OCI-M1 (cell line): ENCODE results near the gene PNPLA6.
"Not testable (repeated sequence)": the region's sequence is repeated elsewhere in the genome, so short reads cannot be mapped to it uniquely, and the experiment has no call there.

Experiments
- DNase-seq: peaks from one replicate; lab custom pipeline; 2025; lab: John Stamatoyannopoulos, UW

Gene PNPLA6

DNA sequence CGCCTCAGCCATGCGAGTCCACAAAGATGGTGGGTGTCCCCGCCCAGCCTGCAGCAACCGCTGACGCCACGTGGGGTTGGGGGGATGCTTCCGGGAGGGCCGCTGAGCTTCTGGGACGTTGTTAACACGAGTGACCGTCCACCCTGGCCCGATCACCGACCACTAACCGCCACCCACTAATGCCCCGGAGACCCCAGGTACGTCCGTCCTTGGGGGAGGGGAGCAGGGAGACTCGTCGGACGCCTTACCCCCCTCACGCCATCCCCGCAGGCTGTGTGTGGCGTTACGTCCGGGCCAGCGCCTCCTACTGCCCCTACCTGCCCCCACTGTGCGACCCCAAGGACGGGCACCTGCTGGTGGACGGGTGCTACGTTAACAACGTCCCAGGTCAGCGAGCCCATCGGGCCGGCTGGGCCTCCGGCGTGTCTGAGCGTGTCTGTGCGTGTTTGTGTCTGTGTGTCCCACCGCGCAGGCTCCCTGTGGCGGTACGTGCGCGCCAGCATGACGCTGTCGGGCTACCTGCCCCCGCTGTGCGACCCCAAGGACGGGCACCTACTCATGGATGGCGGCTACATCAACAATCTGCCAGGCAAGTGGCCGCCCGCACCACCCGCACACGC, 21.3 kb downstream of the PNPLA6 start:
- DNase-seq: no peak

DNA sequence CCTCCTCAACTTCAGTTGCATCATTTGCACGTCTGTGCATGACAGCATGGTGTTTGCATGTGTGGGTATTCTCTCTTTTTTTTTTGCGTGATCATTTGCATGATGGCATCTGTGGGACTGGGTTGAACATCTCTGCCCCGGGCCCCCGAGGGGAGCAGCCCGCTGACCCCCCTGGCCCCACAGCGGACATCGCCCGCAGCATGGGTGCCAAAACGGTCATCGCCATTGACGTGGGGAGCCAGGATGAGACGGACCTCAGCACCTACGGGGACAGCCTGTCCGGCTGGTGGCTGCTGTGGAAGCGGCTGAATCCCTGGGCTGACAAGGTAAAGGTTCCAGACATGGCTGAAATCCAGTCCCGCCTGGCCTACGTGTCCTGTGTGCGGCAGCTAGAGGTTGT, 23.1 kb downstream of the PNPLA6 start:
- no peak for DNase-seq

DNA sequence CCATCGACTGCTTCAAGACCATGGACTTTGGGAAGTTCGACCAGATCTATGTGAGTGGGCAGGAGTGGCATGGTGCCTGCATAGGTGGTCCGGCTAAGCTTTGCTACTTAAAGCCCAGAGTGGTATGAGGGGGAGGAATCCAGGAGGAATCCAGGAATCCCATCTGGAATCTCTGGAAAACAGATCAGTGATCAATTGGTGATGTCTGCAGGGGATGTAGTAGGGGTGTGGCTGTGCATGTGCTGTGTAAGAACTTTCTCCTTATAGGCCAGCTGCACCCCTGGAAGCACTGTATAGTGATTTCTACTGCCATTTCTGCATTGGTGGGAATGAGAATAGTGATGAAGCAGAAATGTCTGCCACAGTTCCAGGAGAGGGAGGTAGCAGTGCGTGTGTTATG, 23.6 kb downstream of the PNPLA6 start:
- DNase-seq: no peak

DNA sequence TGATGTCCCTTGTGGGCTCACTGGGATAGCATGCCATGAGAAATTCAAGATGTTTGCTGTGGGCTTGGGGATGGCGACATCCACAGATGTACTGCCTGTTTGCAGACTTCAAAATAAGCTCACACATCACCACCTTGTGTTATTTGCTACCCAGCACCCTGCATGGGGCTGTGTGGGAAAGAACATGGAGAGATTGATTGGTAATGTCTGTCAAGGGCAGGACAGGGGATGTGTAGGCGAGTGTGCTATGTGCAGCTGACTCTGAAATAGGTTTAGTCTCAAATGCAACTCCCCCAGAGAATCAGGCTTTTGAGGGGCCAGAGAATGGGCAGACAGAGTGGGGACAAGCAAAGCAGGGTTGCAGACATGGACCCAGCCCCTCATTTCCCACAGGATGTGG, 24.7 kb downstream of the PNPLA6 start:
- no peak for DNase-seq

DNA sequence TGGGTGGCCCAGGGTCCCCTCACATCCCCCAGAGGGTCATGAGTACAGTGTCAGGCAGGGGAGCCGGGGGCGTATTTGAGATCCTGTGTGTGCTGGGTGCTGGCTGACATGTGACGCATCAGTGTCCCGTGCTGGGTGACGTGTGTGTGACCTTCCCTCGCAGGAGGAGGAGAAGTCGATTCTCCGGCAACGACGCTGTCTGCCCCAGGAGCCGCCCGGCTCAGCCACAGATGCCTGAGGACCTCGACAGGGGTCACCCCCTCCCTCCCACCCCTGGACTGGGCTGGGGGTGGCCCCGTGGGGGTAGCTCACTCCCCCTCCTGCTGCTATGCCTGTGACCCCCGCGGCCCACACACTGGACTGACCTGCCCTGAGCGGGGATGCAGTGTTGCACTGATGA, 25.8 kb downstream of the PNPLA6 start:
- DNase-seq: no peak

DNA sequence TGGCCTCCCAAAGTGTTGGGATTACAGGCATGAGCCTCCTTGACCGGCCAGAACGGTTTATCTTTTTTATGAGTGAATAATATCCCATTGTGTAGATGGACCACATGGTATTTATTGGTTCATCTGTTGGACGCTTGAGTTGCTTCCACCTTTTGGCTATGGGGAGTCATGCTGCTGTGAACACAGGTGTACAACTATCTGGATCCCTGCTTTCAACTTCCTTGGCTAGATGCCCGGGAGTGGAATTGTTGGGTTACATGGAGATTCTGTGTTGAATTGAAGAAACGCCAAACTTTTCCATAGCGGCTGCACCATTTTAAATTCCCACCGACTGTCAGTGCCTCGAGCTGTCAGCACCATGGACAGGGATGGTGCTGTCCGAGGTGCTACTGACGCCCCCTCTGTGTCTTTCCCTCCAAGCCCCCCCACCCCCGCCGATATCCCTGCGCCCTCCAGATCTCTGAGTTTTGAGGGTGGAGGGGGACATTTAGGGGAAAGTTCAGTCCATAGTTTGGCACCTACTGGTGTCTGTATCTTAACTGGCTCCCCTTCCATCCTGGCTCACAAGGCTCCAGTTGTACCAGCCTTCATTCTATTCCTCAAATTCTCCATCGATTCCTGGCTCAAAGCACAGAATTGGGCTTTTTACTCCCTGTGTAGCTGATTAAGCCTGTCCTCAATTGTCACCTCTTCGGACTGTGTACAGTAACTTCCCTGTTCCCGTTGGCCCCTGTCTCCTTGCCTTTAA, 27.3 kb downstream of the PNPLA6 start:
- DNase-seq: peak; percentile 5

DNA sequence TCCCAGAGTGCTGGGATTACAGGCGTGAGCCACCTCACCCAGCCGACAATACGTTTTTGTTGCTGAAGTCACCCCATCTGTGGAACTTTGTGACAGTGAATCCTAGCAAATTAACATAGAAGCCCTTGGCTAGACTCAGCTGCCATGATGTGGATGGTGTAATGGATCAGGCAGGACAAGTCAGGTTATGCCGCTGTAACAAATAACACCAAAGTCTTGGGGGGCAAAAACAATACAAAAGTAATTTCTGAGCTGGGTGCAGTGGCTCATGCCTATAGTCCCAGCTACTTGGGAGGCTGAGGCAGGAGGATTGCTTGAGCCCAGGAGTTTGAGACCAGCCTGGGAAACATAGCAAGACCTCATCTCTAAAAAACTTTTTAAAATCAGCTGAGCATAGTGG, 29.3 kb downstream of the PNPLA6 start:
- no peak for DNase-seq

DNA sequence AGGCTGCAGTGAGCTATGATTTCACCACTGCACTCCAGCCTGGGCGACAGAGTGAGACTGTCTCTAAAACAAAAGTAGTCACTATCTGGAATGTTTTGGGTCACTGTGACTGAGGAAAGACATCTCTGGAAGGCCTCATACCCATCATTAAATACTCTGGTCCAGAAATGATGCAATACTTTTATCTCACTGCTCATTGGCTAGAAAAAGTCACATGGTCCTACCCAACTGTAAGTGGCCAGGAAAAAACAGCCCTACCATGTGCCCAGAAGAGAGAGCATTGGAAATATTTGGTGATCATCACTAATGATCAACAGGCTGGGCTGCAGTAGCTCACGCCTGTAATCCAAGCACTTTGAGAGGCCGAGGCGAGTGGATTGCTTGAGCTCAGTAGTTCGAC, 29.8 kb downstream of the PNPLA6 start:
- DNase-seq: no peak

DNA sequence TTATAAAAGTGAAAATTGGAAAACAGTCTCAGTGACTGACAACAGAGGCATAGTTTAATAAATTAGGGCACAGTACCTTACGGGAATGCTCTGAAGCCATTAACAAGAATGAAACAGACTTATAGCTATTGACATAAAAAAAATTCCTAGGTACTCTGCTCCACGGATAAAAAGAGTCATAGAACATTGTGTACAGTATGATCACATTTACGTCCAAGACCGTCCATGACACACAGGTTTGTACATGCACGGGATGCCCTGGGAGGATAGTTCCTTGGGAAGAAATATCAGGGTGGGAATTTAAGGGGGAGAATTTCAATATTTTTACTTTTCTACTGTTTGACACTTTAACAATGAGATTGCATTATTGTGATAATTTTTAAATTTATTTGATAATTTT, 35.2 kb downstream of the PNPLA6 start:
- DNase-seq: no peak

DNA sequence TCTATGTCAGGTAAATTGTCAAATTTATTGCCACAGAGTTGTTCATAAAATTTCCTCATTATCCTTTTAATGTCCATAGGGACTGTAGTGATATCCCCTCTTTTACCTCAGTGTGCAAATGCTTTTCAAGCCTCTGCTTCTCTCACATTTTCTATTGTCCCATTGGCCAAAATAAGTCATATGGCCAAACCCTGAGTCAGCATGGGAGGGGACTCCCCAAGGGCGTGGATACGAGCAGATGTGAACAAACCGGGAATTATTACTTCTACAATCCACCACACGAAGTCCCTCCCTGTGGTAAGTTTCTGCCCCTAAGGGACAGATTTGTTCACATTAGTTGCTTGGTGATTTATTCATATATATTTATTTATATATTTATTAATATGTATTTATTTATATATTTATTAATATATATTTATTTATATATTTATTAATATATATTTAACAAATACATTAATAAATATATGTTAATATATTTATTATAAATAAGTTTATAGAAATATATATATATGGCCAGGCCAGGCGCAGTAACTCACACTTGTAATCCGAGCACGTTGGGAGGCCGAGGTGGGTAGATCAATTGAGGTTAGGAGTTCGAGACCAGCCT, 40.0 kb downstream of the PNPLA6 start:
- peak; percentile 21 for DNase-seq

DNA sequence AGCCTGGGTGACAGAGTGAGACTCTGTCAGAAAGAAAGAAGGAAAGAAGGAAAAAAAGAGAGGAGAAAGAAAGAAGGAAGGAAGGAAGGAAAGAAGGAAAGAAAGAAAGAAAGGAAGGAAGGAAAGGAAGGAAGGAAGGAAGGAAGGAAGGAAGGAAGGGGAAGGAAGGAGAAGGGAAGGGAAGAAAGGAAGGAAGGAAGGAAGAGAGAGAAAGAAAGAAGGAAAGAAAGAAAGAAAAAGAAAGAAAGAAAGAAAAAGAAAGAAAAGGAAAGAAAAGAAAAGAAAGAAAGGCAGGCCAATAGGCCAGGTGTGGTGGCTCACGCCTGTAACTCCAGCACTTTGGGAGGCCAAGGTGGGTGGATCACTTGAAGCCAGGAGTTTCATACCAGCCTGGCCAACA, 41.9 kb downstream of the PNPLA6 start:
- not testable (repeated sequence) for DNase-seq

DNA sequence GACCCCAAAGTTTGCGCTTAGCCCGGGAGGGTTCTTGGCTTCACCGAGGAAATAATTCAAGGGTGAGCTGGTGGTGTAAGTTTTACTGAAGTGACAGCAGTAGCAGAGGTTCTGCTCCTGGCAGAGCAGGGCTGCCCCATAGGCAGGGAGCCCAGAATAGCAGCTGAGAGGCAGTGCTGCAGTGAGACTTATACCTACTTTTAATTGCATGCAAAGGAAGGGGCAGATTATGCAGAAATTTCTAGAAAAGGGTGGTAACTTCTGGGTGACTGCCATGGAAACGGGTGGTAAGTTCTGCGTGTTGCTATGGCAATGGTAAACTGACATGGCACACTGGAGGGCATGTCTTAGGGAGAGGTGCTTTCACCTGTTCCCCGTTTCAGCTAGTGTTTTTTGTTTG, 42.6 kb downstream of the PNPLA6 start:
- no peak for DNase-seq

DNA sequence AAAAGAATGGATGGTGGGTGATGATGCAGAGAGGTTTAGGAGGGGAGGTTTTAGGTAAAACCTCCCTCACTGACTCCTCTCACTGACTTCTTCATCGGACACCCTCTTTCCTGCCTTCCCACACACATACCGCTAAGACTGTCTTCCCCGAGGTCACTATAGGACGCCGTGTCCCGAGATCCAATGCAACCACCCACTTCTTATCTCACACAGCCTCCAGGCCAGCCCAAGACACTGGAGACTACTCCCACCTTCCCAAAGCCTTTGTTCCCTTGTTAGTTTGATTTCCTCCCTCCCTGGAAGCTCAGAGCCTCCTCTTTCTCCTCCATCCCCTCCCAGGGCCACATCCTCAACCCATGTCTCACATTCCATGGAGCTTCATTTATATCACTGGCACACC, 43.7 kb downstream of the PNPLA6 start:
- no peak for DNase-seq

DNA sequence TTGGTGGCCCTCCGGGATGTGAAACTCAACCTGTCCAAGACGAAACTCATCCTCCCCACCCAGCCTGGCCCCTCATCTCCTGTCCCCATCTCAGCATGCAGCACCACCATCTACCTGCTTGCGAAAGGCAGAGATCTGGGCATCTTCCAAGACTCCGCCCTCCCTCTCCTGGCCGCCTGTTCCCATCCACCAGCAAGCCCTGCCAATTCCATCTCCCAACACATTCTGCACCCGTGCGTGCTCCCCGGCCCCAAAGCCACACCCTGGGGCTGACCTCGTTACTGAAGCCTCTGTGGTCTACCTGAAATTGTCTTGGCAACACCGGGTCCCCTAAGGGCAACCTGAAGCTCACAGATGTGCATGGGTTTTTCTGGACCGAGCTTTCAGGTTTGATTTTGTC, 46.9 kb downstream of the PNPLA6 start:
- no peak for DNase-seq

DNA sequence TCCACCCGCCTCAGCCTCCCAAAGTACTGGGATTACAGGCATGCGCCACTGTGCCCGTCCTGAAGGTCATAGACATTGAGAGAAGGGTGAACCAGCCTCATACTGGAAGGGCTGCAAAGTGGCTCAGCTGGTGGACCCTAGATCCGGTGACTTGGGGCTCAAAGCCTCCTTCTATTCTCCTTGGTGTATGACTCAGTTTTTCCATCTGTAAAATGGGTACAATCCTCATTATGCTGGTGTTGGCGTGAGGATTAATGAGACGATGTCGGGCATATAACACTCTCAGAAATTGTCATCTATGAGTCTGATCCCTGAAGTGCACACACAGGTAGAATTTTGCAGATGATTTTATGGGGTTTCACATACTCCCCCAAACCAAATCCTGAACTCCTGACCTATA, 54.3 kb downstream of the PNPLA6 start:
- no peak for DNase-seq

DNA sequence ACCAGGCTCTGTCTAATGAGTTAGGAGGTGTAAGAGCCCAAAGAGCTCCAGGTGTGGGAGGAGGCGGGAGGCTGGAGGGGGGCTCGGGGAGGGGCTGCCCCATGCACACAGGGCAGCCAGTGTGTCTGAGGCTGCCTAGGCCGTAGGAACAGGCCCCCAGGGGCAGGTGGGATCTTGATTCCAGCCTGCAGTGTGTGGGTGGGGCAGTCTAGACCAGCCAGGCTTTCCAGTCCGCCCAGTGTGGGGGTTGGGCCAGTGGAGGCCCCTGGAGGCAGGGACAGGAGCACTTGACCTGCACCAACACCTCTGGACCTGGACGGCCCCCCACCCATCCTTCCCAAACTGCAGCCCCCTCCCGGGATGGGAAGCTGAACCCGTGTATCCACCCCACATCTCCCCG, 54.7 kb downstream of the PNPLA6 start:
- no peak for DNase-seq

DNA sequence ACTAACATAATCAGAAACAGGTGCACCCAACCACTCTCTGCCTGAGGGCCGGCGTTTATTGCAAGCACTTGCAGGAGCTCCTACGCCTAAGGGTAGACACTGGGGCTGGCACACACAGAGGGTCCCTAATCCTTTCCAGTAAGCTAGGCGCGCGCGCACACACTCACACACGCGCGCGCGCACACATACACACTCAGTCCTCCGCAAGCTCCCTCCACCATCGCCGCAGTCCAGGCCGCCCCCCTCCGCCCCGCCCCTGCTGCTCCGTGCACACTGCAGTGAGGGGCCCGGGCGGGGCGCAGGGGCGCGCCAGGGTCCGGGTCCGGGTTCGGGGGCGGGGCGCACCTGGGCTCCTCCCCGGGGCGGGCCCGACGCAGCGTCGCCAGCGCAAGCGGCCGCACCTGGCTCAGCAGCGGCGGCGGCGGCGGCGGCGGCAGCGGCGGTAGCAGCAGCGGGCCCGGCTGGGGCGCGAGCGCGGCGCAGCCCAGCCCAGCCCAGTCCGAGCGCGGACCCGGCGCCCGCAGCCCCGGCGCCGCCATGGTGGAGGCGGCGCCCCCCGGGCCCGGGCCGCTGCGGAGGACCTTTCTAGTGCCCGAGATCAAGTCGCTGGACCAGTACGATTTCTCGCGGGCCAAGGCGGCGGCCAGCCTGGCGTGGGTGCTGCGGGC, 60.1 kb downstream of the PNPLA6 start, which contains the start of gene CAMSAP3:
Gene CAMSAP3 (plus strand): TSS at position 398 of the 668 bp plus-strand sequence. CDS start 140 bp downstream, at position 538.
- DNase-seq: no peak

DNA sequence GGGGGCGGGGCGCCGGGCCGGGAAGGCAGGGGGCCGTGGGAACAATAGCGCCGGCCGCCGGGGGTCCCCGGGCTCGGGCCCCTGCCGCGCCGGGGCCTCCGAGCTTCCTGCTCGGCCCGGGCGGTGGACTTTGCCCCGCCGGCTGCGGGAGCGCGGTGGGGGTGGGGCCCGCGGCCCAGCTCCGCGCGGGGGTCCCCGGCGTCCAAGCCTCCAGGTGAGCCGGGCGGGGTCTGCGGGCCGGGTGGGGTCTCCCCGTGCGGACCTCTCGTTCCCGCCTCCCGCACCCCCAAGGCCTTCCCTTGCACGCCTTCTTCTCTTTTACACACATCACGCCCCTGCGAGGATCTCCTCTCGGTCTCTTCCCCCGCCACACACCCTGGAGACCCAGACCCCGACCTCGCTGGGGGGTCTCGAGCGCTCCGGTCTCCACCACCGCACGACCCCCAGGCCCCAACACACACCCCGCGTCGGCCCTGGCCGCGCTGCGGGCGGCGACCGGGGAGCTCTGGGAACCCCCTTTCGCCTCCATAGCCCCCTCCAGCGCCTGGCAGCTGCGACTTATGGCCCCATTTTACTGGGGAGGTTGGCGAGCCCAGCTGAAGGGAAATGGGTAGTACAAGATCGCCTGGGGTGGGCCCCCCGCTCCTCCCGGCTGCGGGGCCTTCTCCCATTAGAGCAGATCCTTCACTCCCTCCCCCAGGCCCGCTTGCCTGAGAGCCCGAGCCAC, 60.9 kb downstream of the PNPLA6 start:
- no peak for DNase-seq

DNA sequence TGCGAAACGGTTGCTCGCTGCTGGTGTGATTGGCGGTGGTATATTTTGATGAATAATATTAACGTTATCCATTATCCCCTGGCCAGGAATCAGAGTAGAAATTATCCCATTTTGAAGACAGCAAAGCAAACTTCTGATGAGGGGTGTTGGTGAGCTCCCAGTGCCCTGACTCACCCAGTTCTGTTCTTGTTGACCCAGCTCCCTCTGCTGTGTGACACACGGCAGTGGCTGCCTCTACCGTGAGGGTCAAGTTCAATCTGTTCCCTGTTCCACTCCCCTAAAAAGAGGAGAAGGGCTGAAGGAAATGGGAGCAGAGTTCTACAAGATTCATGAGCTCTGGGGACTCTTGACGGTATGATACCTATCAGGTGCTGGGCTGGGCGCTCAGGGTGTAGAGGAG, 62.2 kb downstream of the PNPLA6 start:
- DNase-seq: no peak

DNA sequence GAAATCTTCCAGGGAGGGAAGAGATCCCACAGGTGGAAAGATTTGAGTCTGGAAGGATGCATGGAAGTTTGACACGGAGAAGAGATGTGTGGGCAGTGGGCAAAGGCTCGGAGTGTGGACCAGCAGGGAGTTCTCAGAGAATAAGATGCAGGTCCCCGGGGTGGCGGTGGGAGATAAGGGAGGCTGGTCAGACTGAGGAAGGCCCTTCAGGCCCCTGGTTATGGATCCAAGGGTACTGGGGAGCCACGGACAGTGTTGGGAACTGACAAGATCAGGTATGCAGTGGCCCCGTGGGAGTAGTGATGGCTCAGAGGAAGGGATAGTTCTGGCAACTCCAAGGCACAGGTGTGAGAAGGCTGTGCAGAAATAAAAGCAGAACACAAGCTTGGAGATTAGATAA, 62.7 kb downstream of the PNPLA6 start:
- DNase-seq: no peak

DNA sequence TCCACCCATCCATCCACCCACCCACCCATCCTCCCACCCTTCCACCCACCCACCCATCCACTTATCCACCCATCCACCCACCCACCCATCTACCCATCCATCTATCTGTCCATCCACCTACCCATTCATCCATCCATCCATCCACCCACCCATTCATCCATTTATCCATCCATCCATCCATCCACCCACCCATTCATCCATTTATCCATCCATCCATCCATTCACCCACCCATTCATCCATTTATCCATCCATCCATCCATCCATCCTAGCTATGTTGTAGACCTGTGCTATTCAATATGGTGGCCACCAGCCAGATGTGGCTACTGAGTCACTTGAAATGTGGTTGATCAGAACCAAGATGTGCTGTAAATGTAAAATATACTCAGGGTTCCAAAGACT, 65.2 kb downstream of the PNPLA6 start:
- DNase-seq: no peak

DNA sequence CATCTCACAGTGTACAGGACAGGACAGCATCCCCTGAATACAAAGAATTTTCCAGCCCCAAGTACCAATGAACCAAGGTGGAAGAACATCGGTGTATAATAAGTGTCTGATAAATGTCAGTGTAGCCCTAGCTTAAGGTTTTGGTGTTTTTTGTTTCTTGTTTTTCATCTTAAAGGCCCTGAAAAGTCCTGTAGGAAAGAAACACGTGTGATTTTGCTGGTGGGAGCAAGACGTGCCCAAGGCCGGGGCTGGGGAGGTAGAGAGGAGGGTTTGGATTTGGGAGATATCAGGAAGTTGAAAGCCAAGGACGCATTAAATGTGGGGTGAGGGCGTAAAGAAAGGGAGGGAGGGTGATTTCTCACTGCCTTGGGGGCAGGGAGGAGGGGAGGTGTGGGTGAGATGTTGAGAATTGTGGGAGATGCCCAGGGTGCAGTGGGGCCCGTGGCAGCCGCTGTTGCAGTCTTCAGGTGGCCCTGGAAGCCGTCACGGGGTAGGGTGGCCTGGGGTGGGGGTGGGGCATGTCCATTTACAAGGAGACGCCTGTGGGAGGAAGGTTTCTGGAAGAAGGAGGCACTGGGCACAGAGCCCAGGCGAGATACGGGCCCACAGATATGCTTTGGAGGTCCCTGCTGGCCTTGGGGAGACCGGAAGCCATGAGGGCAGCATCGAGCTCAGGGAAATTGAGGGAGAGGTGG, 66.9 kb downstream of the PNPLA6 start:
- DNase-seq: peak; percentile 3
